GM18505 (cell line): ENCODE results near the gene DCAF17.

Experiments used
- ATAC-seq: cut with Tn5 transposase; IDR thresholded peaks from one replicate; pipeline ENCODE4 v1.9.1; 2021; ENCODE audit not compliant: unreplicated experiment
- POLR2A ChIP-seq: IDR thresholded peaks from 4 replicates; pipeline ENCODE4 v1.6.1; 2011; ENCODE audit warnings: borderline replicate concordance; ENCODE audit not compliant: insufficient read depth, insufficient read length; ENCODE audit errors: extremely low read depth

The DCAF17 gene, protein sequence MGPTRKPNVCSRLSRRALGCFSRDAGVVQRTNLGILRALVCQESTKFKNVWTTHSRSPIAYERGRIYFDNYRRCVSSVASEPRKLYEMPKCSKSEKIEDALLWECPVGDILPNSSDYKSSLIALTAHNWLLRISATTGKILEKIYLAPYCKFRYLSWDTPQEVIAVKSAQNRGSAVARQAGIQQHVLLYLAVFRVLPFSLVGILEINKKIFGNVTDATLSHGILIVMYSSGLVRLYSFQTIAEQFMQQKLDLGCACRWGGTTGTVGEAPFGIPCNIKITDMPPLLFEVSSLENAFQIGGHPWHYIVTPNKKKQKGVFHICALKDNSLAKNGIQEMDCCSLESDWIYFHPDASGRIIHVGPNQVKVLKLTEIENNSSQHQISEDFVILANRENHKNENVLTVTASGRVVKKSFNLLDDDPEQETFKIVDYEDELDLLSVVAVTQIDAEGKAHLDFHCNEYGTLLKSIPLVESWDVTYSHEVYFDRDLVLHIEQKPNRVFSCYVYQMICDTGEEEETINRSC

GRCh38 chr2:171434013-171434989 is at the start of gene DCAF17:
Gene DCAF17, plus strand, starts transcription at chr2:171434226. Its CDS starts 352 bp downstream, at chr2:171434578.
- TF ChIP-seq POLR2A, result peak; percentile 63
- ATAC-seq, result peak; percentile 88

DNA sequence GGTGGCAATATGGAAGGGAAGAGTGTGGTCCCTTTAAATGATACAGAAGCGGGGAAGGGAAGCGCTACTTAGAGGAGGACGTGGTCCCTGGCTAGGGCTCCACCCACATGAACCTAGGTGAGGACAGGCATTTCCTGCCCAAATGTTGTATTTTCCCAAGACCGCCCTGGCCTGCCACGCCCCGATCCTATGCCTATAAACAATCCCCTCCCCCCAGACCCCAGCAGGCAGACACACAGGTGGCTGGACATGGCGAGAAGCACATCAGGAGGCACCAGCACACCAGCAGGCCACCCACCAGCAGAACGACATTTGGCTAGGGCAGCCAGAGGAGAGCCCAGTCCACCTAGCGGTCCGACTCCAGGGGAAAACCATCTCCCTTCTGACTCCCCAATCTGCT is 47.4 kb upstream of the DCAF17 start:
- TF ChIP-seq POLR2A, result no peak
- ATAC-seq, result no peak

DNA sequence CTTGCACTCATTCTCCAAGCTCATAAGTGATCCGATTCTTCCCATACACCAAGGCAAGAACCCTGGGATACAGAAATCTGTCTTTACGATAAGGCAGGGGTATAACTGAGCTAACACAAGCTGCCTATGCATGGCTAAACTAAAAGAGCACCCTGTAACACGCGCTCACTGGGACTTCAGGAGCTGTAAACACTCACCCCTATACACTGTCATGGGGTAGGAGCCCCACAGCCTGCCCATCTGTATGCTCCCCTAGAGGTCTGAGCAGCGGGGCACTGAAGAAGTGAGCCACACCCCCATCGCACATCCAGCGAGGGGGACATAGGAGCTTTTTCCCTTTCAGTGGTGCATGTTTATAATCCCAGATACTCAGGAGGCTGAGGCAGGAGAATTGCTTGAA is 47.0 kb upstream of the DCAF17 start:
- no peak for ATAC-seq
- no peak for TF ChIP-seq POLR2A

- TF ChIP-seq POLR2A, result no peak
- ATAC-seq, result no peak
Measured at GRCh38 chr2:171389325-171389724, 44.7 kb upstream of the DCAF17 start.

DNA sequence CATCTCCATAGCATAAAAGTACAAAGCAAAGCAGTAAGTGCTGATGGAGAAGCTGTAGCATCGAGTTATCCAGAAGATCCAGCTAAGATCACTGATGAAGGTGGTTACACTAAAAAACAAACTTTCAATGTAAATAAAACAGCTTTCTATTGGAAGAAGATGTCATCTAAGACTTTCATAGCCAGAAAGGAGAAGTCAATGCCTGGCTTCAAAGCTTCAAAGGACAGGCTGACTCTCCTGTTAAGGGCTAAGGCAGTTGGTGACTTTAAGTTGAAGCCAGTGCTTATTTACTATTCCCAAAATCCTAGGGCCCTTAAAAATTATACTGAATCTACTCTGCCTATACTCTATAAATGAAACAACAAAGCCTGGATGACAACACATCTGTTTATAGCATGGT is 44.2 kb upstream of the DCAF17 start:
- TF ChIP-seq POLR2A, result no peak
- ATAC-seq, result no peak

DNA sequence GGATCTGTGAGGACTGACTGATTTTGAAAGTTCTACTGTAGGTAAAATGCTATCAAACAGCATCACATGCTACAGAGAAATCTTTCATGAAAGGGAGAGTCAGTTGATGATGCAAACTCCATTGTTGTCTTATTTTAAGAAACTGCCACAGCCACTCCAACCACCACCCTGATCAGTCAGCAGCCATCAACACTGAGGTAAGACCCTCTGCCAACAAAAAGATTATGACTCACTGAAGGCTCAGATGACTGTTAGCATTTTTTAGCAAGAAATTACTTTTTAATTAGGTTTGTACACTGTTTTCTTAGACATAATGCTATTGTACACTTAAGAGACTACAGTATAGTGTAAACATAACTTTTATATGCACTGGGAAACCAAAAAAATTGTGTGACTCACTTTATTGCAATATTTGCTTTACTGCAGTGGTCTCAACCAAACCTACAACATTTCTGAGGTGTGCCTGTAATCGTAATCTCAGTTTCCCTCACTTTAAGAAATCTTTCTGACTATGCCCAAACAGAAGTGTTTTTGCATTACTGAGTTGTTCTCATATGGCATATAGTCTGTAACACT is 43.0 kb upstream of the DCAF17 start:
- ATAC-seq, result no peak
- no peak for TF ChIP-seq POLR2A

DNA sequence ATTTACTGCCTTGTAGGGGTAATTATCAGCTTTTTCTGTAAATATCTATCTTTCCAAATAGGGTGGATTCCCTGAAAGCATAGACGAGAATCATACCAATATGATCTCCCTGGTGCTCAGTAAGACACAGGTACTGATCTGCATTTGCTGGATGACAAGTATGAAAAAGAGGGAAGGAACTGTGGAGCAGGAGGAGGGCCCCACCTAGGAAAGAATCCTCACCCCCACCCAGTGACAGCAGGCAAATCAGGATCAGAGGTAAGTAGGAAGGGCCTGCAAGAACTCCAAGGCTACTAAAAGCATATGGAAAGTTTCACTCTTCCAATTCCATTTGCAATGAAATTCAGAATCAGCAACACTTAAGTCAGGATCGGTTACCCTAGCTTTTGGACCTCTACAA is 42.5 kb upstream of the DCAF17 start:
- ATAC-seq, result no peak
- no peak for TF ChIP-seq POLR2A

GRCh38 chr2:171393487-171393886 is 40.5 kb upstream of the DCAF17 start:
- no peak for ATAC-seq
- TF ChIP-seq POLR2A, result no peak

- no peak for ATAC-seq
- TF ChIP-seq POLR2A, result no peak
Measured at GRCh38 chr2:171394164-171394740, 39.8 kb upstream of the DCAF17 start.

GRCh38 chr2:171399292-171399691 is 34.7 kb upstream of the DCAF17 start:
- no peak for ATAC-seq
- TF ChIP-seq POLR2A, result no peak

- no peak for TF ChIP-seq POLR2A
Measured at GRCh38 chr2:171400395-171400794, 33.6 kb upstream of the DCAF17 start.

DNA sequence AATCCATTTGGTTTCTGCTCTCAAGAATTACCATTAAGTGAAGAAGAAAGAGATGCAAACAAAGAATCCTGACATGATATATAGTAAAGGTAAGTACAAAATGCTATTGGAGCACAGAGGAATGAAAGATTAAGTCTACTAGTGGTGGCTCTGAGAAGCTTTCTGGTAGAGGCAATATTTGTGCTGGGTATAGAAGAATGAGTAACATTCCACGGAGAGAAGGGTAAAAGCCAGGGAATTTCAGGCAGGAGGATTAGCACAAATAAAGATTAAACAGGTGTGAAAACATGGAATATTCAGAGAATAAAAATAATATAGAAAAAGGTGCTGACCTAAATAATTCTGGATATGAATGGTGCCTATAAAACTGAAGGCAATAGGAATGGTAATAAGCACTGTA is 32.1 kb upstream of the DCAF17 start:
- TF ChIP-seq POLR2A, result no peak
- no peak for ATAC-seq

More at GRCh38 chr2:171400395-171400794, 33.6 kb upstream of the DCAF17 start:
- ATAC-seq, result no peak
